Measurements from ENCODE around the gene SMAD2.
"Not testable (repeated sequence)": the region's sequence is repeated elsewhere in the genome, so short reads cannot be mapped to it uniquely, and the experiment has no call there.

Gene SMAD2

GRCh38 chr18:47846431-47846830 is 84.0 kb downstream of the SMAD2 start:
- in situ Hi-C loops (cut with MboI; ENCODE audit: low sequenced_read_pairs) = no loop called here

- in situ Hi-C loops (cut with MboI; ENCODE audit: low sequenced_read_pairs) = no loop called here
Observed at GRCh38 chr18:47844828-47845498, 85.5 kb downstream of the SMAD2 start.

- in situ Hi-C loops (cut with MboI; ENCODE audit: low sequenced_read_pairs) = no loop called here
Observed at GRCh38 chr18:47842836-47843235, 87.6 kb downstream of the SMAD2 start.

GRCh38 chr18:47838396-47838795 is 92.1 kb downstream of the SMAD2 start:
- in situ Hi-C loops (cut with MboI; ENCODE audit: low sequenced_read_pairs) = no loop called here

GRCh38 chr18:47832348-47832747 is 98.1 kb downstream of the SMAD2 start:
- in situ Hi-C loops (cut with MboI; ENCODE audit: low sequenced_read_pairs) = no loop called here

GRCh38 chr18:47831351-47831750 is 99.1 kb downstream of the SMAD2 start:
- in situ Hi-C loops (cut with MboI; ENCODE audit: low sequenced_read_pairs) = no loop called here

GRCh38 chr18:47830772-47831171 is 99.7 kb downstream of the SMAD2 start:
- in situ Hi-C loops (cut with MboI; ENCODE audit: low sequenced_read_pairs) = no loop called here

GRCh38 chr18:47829831-47830230 is 100.6 kb downstream of the SMAD2 start:
- in situ Hi-C loops (cut with MboI; ENCODE audit: low sequenced_read_pairs) = no loop called here

- in situ Hi-C loops (cut with MboI; ENCODE audit: low sequenced_read_pairs) = not testable (repeated sequence)
Observed at GRCh38 chr18:47828031-47828430, 102.4 kb downstream of the SMAD2 start.

- in situ Hi-C loops (cut with MboI; ENCODE audit: low sequenced_read_pairs) = no loop called here
Observed at GRCh38 chr18:47826157-47827074, 104.0 kb downstream of the SMAD2 start.

- in situ Hi-C loops (cut with MboI; ENCODE audit: low sequenced_read_pairs) = no loop called here
Observed at GRCh38 chr18:47821314-47821713, 109.1 kb downstream of the SMAD2 start.

GRCh38 chr18:47817795-47818077 is 112.7 kb downstream of the SMAD2 start:
- in situ Hi-C loops (cut with MboI; ENCODE audit: low sequenced_read_pairs) = no loop called here

GRCh38 chr18:47817017-47817794 is 113.3 kb downstream of the SMAD2 start:
- in situ Hi-C loops (cut with MboI; ENCODE audit: low sequenced_read_pairs) = no loop called here

GRCh38 chr18:47815486-47816270 is 114.8 kb downstream of the SMAD2 start:
- in situ Hi-C loops (cut with MboI; ENCODE audit: low sequenced_read_pairs) = no loop called here

- in situ Hi-C loops (cut with MboI; ENCODE audit: low sequenced_read_pairs) = no loop called here
Observed at GRCh38 chr18:47809420-47809819, 121.0 kb downstream of the SMAD2 start.

- in situ Hi-C loops (cut with MboI; ENCODE audit: low sequenced_read_pairs) = no loop called here
Observed at GRCh38 chr18:47802802-47803201, 127.7 kb downstream of the SMAD2 start.

GRCh38 chr18:47801817-47802216 is 128.6 kb downstream of the SMAD2 start:
- in situ Hi-C loops (cut with MboI; ENCODE audit: low sequenced_read_pairs) = no loop called here

- in situ Hi-C loops (cut with MboI; ENCODE audit: low sequenced_read_pairs) = no loop called here
Observed at GRCh38 chr18:47800756-47801155, 129.7 kb downstream of the SMAD2 start.

GRCh38 chr18:47800248-47800647 is 130.2 kb downstream of the SMAD2 start:
- in situ Hi-C loops (cut with MboI; ENCODE audit: low sequenced_read_pairs) = no loop called here

- in situ Hi-C loops (cut with MboI; ENCODE audit: low sequenced_read_pairs) = loop anchor here (25.0 kb wide), 1 partner anchor 213 kb away; no protein-coding TSS in a partner anchor
Observed at GRCh38 chr18:47799376-47799775, 131.1 kb downstream of the SMAD2 start.

GRCh38 chr18:47798366-47798765 is 132.1 kb downstream of the SMAD2 start:
- in situ Hi-C loops (cut with MboI; ENCODE audit: low sequenced_read_pairs) = loop anchor here (25.0 kb wide), 1 partner anchor 214 kb away; no protein-coding TSS in a partner anchor
